H1 (cell line): Measurements from ENCODE around the gene NAT9. TPM values are rescaled to one million over a fixed set of nuclear protein-coding genes. Genes with fewer than 3 reads are reported as not detected.

Source experiments
- CTCF ChIA-PET: fragments of 300-600 bp; sonication (Branson Sonifier 250); formaldehyde crosslinking; loops from one replicate; lab custom pipeline; 2021; ENCODE audit not compliant: partially characterized antibody; lab: Charles Lee
- POLR2A ChIA-PET: fragments of 300-600 bp; sonication (Branson Sonifier 250); formaldehyde crosslinking; loops from one replicate; lab custom pipeline; 2021; ENCODE audit warnings: inconsistent platforms; ENCODE audit not compliant: partially characterized antibody; lab: Charles Lee
- DNase-seq, 2 experiments: peaks; one replicate each; pipeline versions ENCODE4 v3.0.0 to v3.0.0-alpha.2; 2010 to 2022; ENCODE audit warnings: low spot score in 2 of 2, low read depth in 1 of 2, mixed read lengths in 1 of 2
- FAIRE-seq: peaks from 2 replicates; lab custom pipeline; 2011; peaks lifted over from hg19 to GRCh38; lab: Jason Lieb, UNC
- H2AFZ ChIP-seq: 2 replicates; pipeline ENCODE4 v1.8.1; 2012; ENCODE audit warnings: low read length, inconsistent platforms
- H2AK5ac ChIP-seq: 2 replicates; pipeline ENCODE4 v1.6.1; 2013; ENCODE audit warnings: low read depth, low read length
- H2BK120ac ChIP-seq: replicated peaks from 2 replicates; pipeline ENCODE3; 2013; ENCODE audit warnings: low read depth, low read length, inconsistent platforms
- H2BK12ac ChIP-seq: 2 replicates; pipeline ENCODE4 v1.6.1; 2013; ENCODE audit warnings: low read depth, low read length
- H2BK15ac ChIP-seq: 2 replicates; pipeline ENCODE4 v1.6.1; 2013; ENCODE audit warnings: low read length
- H2BK20ac ChIP-seq: 2 replicates; pipeline ENCODE4 v1.6.1; 2013; ENCODE audit warnings: low read length
- H2BK5ac ChIP-seq: 2 replicates; pipeline ENCODE4 v1.6.1; 2013; ENCODE audit warnings: low read depth, low read length
- H3K14ac ChIP-seq: 2 replicates; pipeline ENCODE4 v1.6.1; 2013; ENCODE audit warnings: inconsistent platforms; ENCODE audit not compliant: insufficient read length
- H3K18ac ChIP-seq: 2 replicates; pipeline ENCODE4 v1.6.1; 2013; ENCODE audit warnings: low read length; ENCODE audit errors: extremely low read depth
- H3K23ac ChIP-seq: 2 replicates; pipeline ENCODE4 v1.6.1; 2013; ENCODE audit warnings: inconsistent platforms; ENCODE audit not compliant: insufficient read length
- H3K23me2 ChIP-seq: 2 replicates; pipeline ENCODE4 v1.6.1; 2013; ENCODE audit warnings: low read depth, low read length
- H3K27ac ChIP-seq: 2 replicates; pipeline ENCODE4 v1.6.1; 2011; ENCODE audit warnings: low read depth, low read length, inconsistent platforms
- H3K27me3 ChIP-seq, 4 experiments: replicated peaks in 1 of 4; 1 replicate in 1 of 4; 2 replicates in 3 of 4; pipeline versions ENCODE4 v1.6.1 to v1.8.1; 2011 to 2013; ENCODE audit warnings: low read length in 3 of 4, mild to moderate bottlenecking in 3 of 4, inconsistent platforms in 2 of 4, mixed read lengths in 2 of 4, moderate library complexity in 1 of 4; ENCODE audit not compliant: control insufficient read depth in 3 of 4, insufficient read depth in 3 of 4; ENCODE audit errors: extremely low read depth in 1 of 4
- H3K36me3 ChIP-seq, 4 experiments: 2 replicates each; pipeline versions ENCODE4 v1.6.1 to v1.8.1; 2011 to 2013; ENCODE audit warnings: mild to moderate bottlenecking in 4 of 4, low read length in 3 of 4, moderate library complexity in 2 of 4, control low read depth in 1 of 4, inconsistent platforms in 1 of 4; ENCODE audit not compliant: insufficient read depth in 4 of 4, control insufficient read depth in 2 of 4
- H3K4ac ChIP-seq: replicated peaks from 2 replicates; pipeline ENCODE3; 2013; ENCODE audit warnings: low read length, low read depth, mixed read lengths, inconsistent platforms; ENCODE audit not compliant: insufficient read length
- H3K4me1 ChIP-seq, 4 experiments: replicated peaks in 1 of 4; 1 replicate in 1 of 4; 2 replicates in 3 of 4; pipeline versions ENCODE4 v1.6.1 to v1.8.1; 2011 to 2013; ENCODE audit warnings: low read length in 3 of 4, inconsistent platforms in 2 of 4, mixed read lengths in 1 of 4; ENCODE audit not compliant: insufficient read depth in 4 of 4, control insufficient read depth in 3 of 4
- H3K4me2 ChIP-seq, 2 experiments: 2 replicates each; pipeline versions ENCODE4 v1.6.1 to v1.8.1; 2011 to 2013; ENCODE audit warnings: low read depth in 2 of 2, low read length in 2 of 2, control low read depth in 1 of 2, inconsistent platforms in 1 of 2, mild to moderate bottlenecking in 1 of 2; ENCODE audit not compliant: insufficient read depth in 1 of 2
- H3K4me3 ChIP-seq, 4 experiments: fragments of 200-600, 300-600 bp in 1 of 4; sonication (generic), shearing (Covaris generic), sonication (Bioruptor Twin) in 1 of 4; 2 replicates each; pipeline versions ENCODE4 v1.5.1 to v1.8.1; 2011 to 2016; ENCODE audit warnings: low read length in 4 of 4, low read depth in 3 of 4, control low read depth in 2 of 4, inconsistent platforms in 2 of 4, mild to moderate bottlenecking in 2 of 4, mixed read lengths in 1 of 4, moderate library complexity in 1 of 4; ENCODE audit not compliant: insufficient read depth in 2 of 4; ENCODE audit errors: extremely low read depth in 1 of 4
- H3K56ac ChIP-seq: replicated peaks from 2 replicates; pipeline ENCODE3; 2013; ENCODE audit warnings: low read depth, mild to moderate bottlenecking, mixed read lengths, low read length, inconsistent platforms; ENCODE audit not compliant: insufficient read length
- H3K79me1 ChIP-seq: 2 replicates; pipeline ENCODE4 v1.6.1; 2013; ENCODE audit warnings: low read depth, low read length, control low read depth
- H3K79me2 ChIP-seq, 2 experiments: 2 replicates each; pipeline versions ENCODE4 v1.6.1 to v1.8.1; 2012 to 2013; ENCODE audit warnings: low read length in 2 of 2, mild to moderate bottlenecking in 2 of 2, inconsistent platforms in 1 of 2; ENCODE audit not compliant: insufficient read depth in 2 of 2, control insufficient read depth in 1 of 2
- H3K9ac ChIP-seq, 4 experiments: replicated peaks in 1 of 4; 1 replicate in 1 of 4; 2 replicates in 3 of 4; pipeline versions ENCODE4 v1.6.1 to v1.8.1; 2011 to 2013; ENCODE audit warnings: low read depth in 3 of 4, low read length in 3 of 4, control low read depth in 2 of 4, mild to moderate bottlenecking in 2 of 4, moderate library complexity in 2 of 4, inconsistent platforms in 1 of 4; ENCODE audit errors: extremely low read depth in 1 of 4
- H3K9me3 ChIP-seq, 2 experiments: 2 replicates each; pipeline versions ENCODE4 v1.6.1 to v1.8.1; 2012 to 2013; ENCODE audit warnings: mild to moderate bottlenecking in 2 of 2, moderate library complexity in 2 of 2, control low read depth in 1 of 2, inconsistent platforms in 1 of 2, low read depth in 1 of 2, low read length in 1 of 2, mixed read lengths in 1 of 2; ENCODE audit not compliant: insufficient read depth in 2 of 2
- H4K20me1 ChIP-seq, 2 experiments: replicated peaks in 1 of 2; 2 replicates each; pipeline versions ENCODE3 to v1.8.1; 2011 to 2013; ENCODE audit warnings: inconsistent platforms in 2 of 2, low read length in 2 of 2, mild to moderate bottlenecking in 1 of 2; ENCODE audit not compliant: insufficient read depth in 2 of 2, control insufficient read depth in 1 of 2
- H4K5ac ChIP-seq: 2 replicates; pipeline ENCODE4 v1.6.1; 2013; ENCODE audit warnings: low read length, low read depth, mixed read lengths, inconsistent platforms; ENCODE audit not compliant: insufficient read length
- H4K8ac ChIP-seq: 2 replicates; pipeline ENCODE4 v1.8.0; 2013; ENCODE audit warnings: mild to moderate bottlenecking, moderate library complexity, low read length, inconsistent platforms; ENCODE audit not compliant: insufficient read depth; ENCODE audit errors: extremely low read depth
- H4K91ac ChIP-seq: replicated peaks from 2 replicates; pipeline ENCODE3; 2013; ENCODE audit warnings: low read length, mixed read lengths, inconsistent platforms; ENCODE audit not compliant: insufficient read length
- BACH1 ChIP-seq: IDR thresholded peaks from 2 replicates; pipeline ENCODE4 v1.6.1; 2012; ENCODE audit warnings: low read length, improper control_type of control experiment
- HDAC2 ChIP-seq, 2 experiments: fragments of 300-600 bp in 1 of 2; sonication (generic) in 1 of 2; IDR thresholded peaks; 2 replicates each; pipeline ENCODE4 v1.6.1; 2011 to 2012; ENCODE audit warnings: low read depth in 2 of 2, low read length in 2 of 2, mild to moderate bottlenecking in 2 of 2, moderate library complexity in 2 of 2, borderline replicate concordance in 1 of 2, inconsistent platforms in 1 of 2
- KDM5A ChIP-seq: fragments of 200-600 bp; IDR thresholded peaks from 2 replicates; pipeline ENCODE4 v1.7.1; 2012; ENCODE audit warnings: mild to moderate bottlenecking, low read length, inconsistent platforms, mixed read lengths
- whole genome bisulfite sequencing, 2 experiments: shearing (Covaris generic) in 1 of 2; methylation state at CpG; one replicate each; pipeline versions ENCODE4 v1.1.6 to v1.1.7; 2013 to 2015; ENCODE audit warnings: low lambda C conversion rate in 2 of 2, mixed read lengths in 2 of 2, inconsistent platforms in 1 of 2, low coverage in 1 of 2, missing lambda C conversion rate in 1 of 2; ENCODE audit not compliant: insufficient replicate concordance in 2 of 2, insufficient coverage in 1 of 2, insufficient read length in 1 of 2; ENCODE audit errors: extremely low coverage in 1 of 2, missing lambda C conversion rate in 1 of 2; 5-methylcytosine and 5-hydroxymethylcytosine counted together
- polyA plus RNA-seq, 7 experiments: library from polyadenylated mRNA; depleted of rRNA in 3 of 7; stranded (reverse) in 5 of 7; unstranded in 2 of 7; fragments of >200 nt in 5 of 7; fragments of 200-250 nt in 2 of 7; gene quantifications; 1 replicate in 5 of 7; 2 replicates in 1 of 7; 4 replicates in 1 of 7; pipeline versions ENCODE4 v1.2.1 to v1.2.3, GENCODE V29; 2011 to 2013; ENCODE audit warnings: missing spikeins in 2 of 7, mixed read lengths in 2 of 7
- total RNA-seq: library from RNA; stranded (reverse); fragmentation: NEBNext Ultra II Directional; extraction: Animal tissue kit (Norgen Biotek cat#: 25700); gene quantifications from 2 replicates; pipeline ENCODE4 v1.2.1, GENCODE V29; 2021

NAT9 gene
- total and polyA plus RNA-seq, 2 of the 8 experiments (the other 6 are each of a cell fraction or from before 2014, with no cell fraction given), result 32.3 to 42.7 TPM

DNA sequence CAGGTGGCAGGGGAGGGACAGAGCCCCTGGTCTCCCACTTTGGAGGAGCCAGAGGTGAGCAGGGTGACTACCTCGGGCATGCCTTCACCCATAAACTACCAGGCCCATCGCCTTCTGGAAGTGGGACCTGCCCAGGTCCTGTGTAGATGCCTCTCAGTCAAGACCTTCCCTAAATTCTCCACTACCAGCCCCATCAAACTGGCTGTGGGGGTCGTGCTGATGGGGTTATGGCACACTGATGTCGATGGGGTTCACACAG, 44.9 kb downstream of the NAT9 start:
- H2BK12ac ChIP-seq, result no peak overlapping the region; the same call in 1 of the 2 replicates
- H3K14ac ChIP-seq, result no peak overlapping the region
- H3K4me2 ChIP-seq, result no peak overlapping the region
- H3K4ac ChIP-seq, result no peak overlapping the region
- H4K8ac ChIP-seq, result no peak overlapping the region
- ChIA-PET CTCF (no interaction called here), POLR2A (no interaction called here)
- H3K79me2 ChIP-seq, result no peaks in the 10 kb centered on the region
- no peak overlapping the region for H3K23ac ChIP-seq
- H4K20me1 ChIP-seq, result peaks cover 0 to 7% of the 10 kb centered on the region in 2 experiments
- H2AK5ac ChIP-seq, result no peak overlapping the region
- no peak overlapping the region for H3K9ac ChIP-seq
- H3K18ac ChIP-seq, result no peak overlapping the region
- H3K27ac ChIP-seq, result no peak overlapping the region
- peaks cover 0 to 5% (median 2%) of the 10 kb centered on the region in 4 experiments; a peak in 4 of 7 replicates for H3K27me3 ChIP-seq
- FAIRE-seq (no peak), DNase-seq (no peak)
- H2AFZ ChIP-seq, result no peak overlapping the region
- H3K56ac ChIP-seq, result no peak overlapping the region
- no peak overlapping the region for H2BK20ac ChIP-seq
- H2BK120ac ChIP-seq, result no peak overlapping the region
- no peak overlapping the region for H3K4me3 ChIP-seq
- no peaks in the 10 kb centered on the region for H3K36me3 ChIP-seq
- no peak overlapping the region for H2BK5ac ChIP-seq
- peaks cover 0 to 7% (median 1%) of the 10 kb centered on the region in 4 experiments; a peak in 3 of 7 replicates for H3K4me1 ChIP-seq
- no peak for TF ChIP-seq BACH1
- no peak for TF ChIP-seq HDAC2 (IDR thresholded peaks at IDR 0.05; ENCODE audit: borderline replicate concordance in 1 of 2, low read depth in 2 of 2, low read length in 2 of 2)
- TF ChIP-seq KDM5A, result no peak
- TF ChIP-seq, all 59 proteins: peak for 0
- no peak overlapping the region for H2BK15ac ChIP-seq
- peaks cover 17% of the 10 kb centered on the region for H3K23me2 ChIP-seq
- H4K91ac ChIP-seq, result no peak overlapping the region
- H3K9me3 ChIP-seq, result peaks cover 0 to 9% of the 10 kb centered on the region in 2 experiments; a peak in 1 of 4 replicates
- WGBS, 2 experiments, result 78% methylated on average over 4 of the region's 4 CpGs; no CpG with 5 or more reads in 1 of the 2 experiments
- H4K5ac ChIP-seq, result no peak overlapping the region
- H3K79me1 ChIP-seq, result peaks cover 3% of the 10 kb centered on the region; the same call in 1 of the 2 replicates
